Peyer's patch (tissue), 4 donors: ENCODE results near the gene RINL.

ENCODE experiments used
- POLR2A ChIP-seq, 2 donors: fragments of 450-650 bp; IDR thresholded peaks; one replicate each; pipeline ENCODE4 v1.5.1; 2017; ENCODE audit warnings: antibody characterized with exemption in 2 of 2, mild to moderate bottlenecking in 2 of 2, moderate library complexity in 2 of 2
- TF ChIP-seq, protein P1 (sequence below), 6 experiments: fragments of 450-650 bp in 4 of 6; fragments of 200-600 bp in 2 of 6; sonication (generic) in 1 of 6; IDR thresholded peaks; one replicate each; pipeline ENCODE4 v1.5.1; 2017 to 2019; ENCODE audit warnings: antibody characterized with exemption in 6 of 6, mild to moderate bottlenecking in 3 of 6, moderate library complexity in 1 of 6

GRCh38 chr19:38910488-38910887 lies 32.4 kb upstream of the RINL start:
- TF ChIP-seq, protein P1, sequence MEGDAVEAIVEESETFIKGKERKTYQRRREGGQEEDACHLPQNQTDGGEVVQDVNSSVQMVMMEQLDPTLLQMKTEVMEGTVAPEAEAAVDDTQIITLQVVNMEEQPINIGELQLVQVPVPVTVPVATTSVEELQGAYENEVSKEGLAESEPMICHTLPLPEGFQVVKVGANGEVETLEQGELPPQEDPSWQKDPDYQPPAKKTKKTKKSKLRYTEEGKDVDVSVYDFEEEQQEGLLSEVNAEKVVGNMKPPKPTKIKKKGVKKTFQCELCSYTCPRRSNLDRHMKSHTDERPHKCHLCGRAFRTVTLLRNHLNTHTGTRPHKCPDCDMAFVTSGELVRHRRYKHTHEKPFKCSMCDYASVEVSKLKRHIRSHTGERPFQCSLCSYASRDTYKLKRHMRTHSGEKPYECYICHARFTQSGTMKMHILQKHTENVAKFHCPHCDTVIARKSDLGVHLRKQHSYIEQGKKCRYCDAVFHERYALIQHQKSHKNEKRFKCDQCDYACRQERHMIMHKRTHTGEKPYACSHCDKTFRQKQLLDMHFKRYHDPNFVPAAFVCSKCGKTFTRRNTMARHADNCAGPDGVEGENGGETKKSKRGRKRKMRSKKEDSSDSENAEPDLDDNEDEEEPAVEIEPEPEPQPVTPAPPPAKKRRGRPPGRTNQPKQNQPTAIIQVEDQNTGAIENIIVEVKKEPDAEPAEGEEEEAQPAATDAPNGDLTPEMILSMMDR (IDR thresholded peaks at IDR 0.05), result no peak
- TF ChIP-seq POLR2A (IDR thresholded peaks at IDR 0.05), result no peak
